ENCODE results near the gene DNAAF5.

Gene DNAAF5

GRCh38 chr7:725223-726005 is 1.1 kb upstream of the DNAAF5 start:
- no peak for TF ChIP-seq CTCF (IDR thresholded peaks at IDR 0.05; ENCODE audit: low read depth, low read length)
- no peaks in the 10 kb centered on the region for H3K4me1 ChIP-seq
- no peak for DNase-seq
- H3K4me3 ChIP-seq (ENCODE audit: low read depth, low read length), result no peak overlapping the region
- H3K27me3 ChIP-seq, result no peaks in the 10 kb centered on the region
- H3K9me3 ChIP-seq, result peaks cover 8% of the 10 kb centered on the region
- peaks cover 15% of the 10 kb centered on the region for H3K36me3 ChIP-seq

- Histone ChIP-seq H3K4me3 (ENCODE audit: low read depth, low read length) (peak overlapping the region; percentile 73), H3K27me3 (no peaks in the 10 kb centered on the region), H3K4me1 (no peaks in the 10 kb centered on the region), H3K9me3 (peaks cover 8% of the 10 kb centered on the region), H3K36me3 (peaks cover 26% of the 10 kb centered on the region)
- no peak for TF ChIP-seq CTCF (IDR thresholded peaks at IDR 0.05; ENCODE audit: low read depth, low read length)
- peak; percentile 32 for DNase-seq
These were observed 280 bp downstream of the DNAAF5 start for GRCh38 chr7:726854-727103.

GRCh38 chr7:727104-727805 is 756 bp downstream of the DNAAF5 start, which contains the start of gene PRKAR1B:
Gene PRKAR1B (minus strand): TSS chr7:727281. CDS start chr7:711505, 15,776 bp downstream.
- H3K27me3 ChIP-seq, result no peaks in the 10 kb centered on the region
- DNase-seq, result no peak
- TF ChIP-seq CTCF (IDR thresholded peaks at IDR 0.05; ENCODE audit: low read depth, low read length), result no peak
- H3K4me1 ChIP-seq, result no peaks in the 10 kb centered on the region
- H3K9me3 ChIP-seq, result peaks cover 8% of the 10 kb centered on the region
- peak within 1 kb of the TSS; percentile 73 for H3K4me3 ChIP-seq (ENCODE audit: low read depth, low read length)
- peaks cover 31% of the 10 kb centered on the region for H3K36me3 ChIP-seq

- Histone ChIP-seq H3K4me1 (no peaks in the 10 kb centered on the region), H3K36me3 (peaks cover 38% of the 10 kb centered on the region), H3K4me3 (ENCODE audit: low read depth, low read length) (peak overlapping the region; percentile 73), H3K9me3 (peaks cover 8% of the 10 kb centered on the region), H3K27me3 (no peaks in the 10 kb centered on the region)
- no peak for TF ChIP-seq CTCF (IDR thresholded peaks at IDR 0.05; ENCODE audit: low read depth, low read length)
- DNase-seq, result no peak
These were observed 1.4 kb downstream of the DNAAF5 start for GRCh38 chr7:727806-728460.

- peaks cover 44% of the 10 kb centered on the region for H3K36me3 ChIP-seq
- H3K27me3 ChIP-seq, result no peaks in the 10 kb centered on the region
- no peak for TF ChIP-seq CTCF (IDR thresholded peaks at IDR 0.05; ENCODE audit: low read depth, low read length)
- peak overlapping the region; percentile 73 for H3K4me3 ChIP-seq (ENCODE audit: low read depth, low read length)
- H3K9me3 ChIP-seq, result peaks cover 8% of the 10 kb centered on the region
- DNase-seq, result no peak
- H3K4me1 ChIP-seq, result no peaks in the 10 kb centered on the region
These were observed 2.1 kb downstream of the DNAAF5 start for GRCh38 chr7:728602-729001.

Data from BE2C (cell line).